ENCODE results near the gene PEAK1.

Gene PEAK1

DNA sequence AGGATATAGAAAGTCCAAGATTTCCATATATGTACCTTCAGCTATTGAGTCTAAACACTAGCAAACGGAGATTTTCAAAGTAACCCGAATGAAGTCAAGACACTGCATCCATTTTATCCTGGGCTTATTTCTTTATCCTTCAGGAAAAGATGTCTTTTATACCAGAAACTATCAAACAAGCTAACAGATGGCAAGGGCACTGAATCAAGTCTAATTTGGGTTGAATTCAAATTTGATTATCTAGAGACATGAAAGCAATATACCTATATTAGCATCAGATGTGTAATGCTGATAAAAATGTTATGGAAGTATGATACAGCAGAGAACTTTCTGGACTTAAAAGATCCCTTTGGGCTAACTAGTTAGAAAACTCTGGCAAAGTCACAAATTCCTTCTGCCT, 210.7 kb downstream of the PEAK1 start:
- no peak overlapping the region for H3K18ac ChIP-seq (ENCODE audit: low read length)
- no peak overlapping the region for H4K12ac ChIP-seq (ENCODE audit: low read depth, low read length)
- H3K4me3 ChIP-seq (ENCODE audit: low read depth, low read length) = no peak overlapping the region
- no peak overlapping the region for H4K91ac ChIP-seq (ENCODE audit: low read depth, low read length)
- no peak overlapping the region for H3K9ac ChIP-seq (ENCODE audit: low read length)
- no peak overlapping the region for H3K14ac ChIP-seq (ENCODE audit: low read length)
- no peak overlapping the region for H2BK12ac ChIP-seq (ENCODE audit: low read length)
- no peak for DNase-seq
- H3K79me1 ChIP-seq (ENCODE audit: low read length) = no peaks in the 10 kb centered on the region
- H4K8ac ChIP-seq (ENCODE audit: low read depth, low read length) = no peak overlapping the region
- no peak overlapping the region for H2BK5ac ChIP-seq (ENCODE audit: low read depth, low read length, poor library complexity)
- no peaks in the 10 kb centered on the region for H3K9me3 ChIP-seq (ENCODE audit: insufficient read depth, low read depth, low read length)
- no peak overlapping the region for H2BK120ac ChIP-seq (ENCODE audit: insufficient read depth, low read length, poor library complexity)
- no peaks in the 10 kb centered on the region for H3K27me3 ChIP-seq (ENCODE audit: insufficient read depth, low read length)
- no peak overlapping the region for H3K27ac ChIP-seq (ENCODE audit: low read depth, low read length)
- H3K4me2 ChIP-seq (ENCODE audit: low read length) = no peak overlapping the region
- H2AFZ ChIP-seq (ENCODE audit: insufficient read depth, low read length, poor library complexity) = no peak overlapping the region
- H3K4me1 ChIP-seq (ENCODE audit: control insufficient read depth in 1 of 2, insufficient read depth in 2 of 2, low read length in 2 of 2) = no peaks in the 10 kb centered on the region
- no CpG with 5 or more reads among the region's 2 CpGs for WGBS (ENCODE audit: extremely low coverage, insufficient coverage, insufficient read length)
- no peak overlapping the region for H2AK5ac ChIP-seq (ENCODE audit: low read length)
- no peaks in the 10 kb centered on the region for H3K36me3 ChIP-seq (ENCODE audit: control insufficient read depth in 1 of 2, insufficient read depth in 2 of 2, low read length in 2 of 2)
- H3K79me2 ChIP-seq (ENCODE audit: control insufficient read depth, insufficient read depth, low read length, poor library complexity) = no peaks in the 10 kb centered on the region
- no peak overlapping the region for H3K23ac ChIP-seq (ENCODE audit: low read length)
- H3K4ac ChIP-seq (ENCODE audit: low read depth, low read length) = no peak overlapping the region

DNA sequence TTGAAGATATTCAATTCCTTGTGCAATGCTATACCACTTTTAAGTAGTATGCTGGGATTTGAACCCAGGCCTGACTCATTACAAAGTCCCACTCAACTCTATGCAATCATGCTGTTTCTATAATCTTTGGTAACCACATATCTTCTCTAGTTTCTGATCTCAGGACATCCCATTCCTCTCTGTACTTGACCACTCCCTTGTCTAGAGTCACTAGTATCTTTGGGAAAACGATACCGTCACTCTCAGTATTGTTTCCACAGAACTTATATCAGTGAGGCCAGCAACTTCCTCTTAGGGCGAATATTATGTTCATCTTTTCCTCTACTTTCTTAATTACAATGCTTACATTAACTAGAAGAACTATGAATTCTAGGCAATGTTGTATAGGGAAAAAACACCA, 211.7 kb downstream of the PEAK1 start:
- Histone ChIP-seq H3K9ac (ENCODE audit: low read length) (no peak overlapping the region), H2AFZ (ENCODE audit: insufficient read depth, low read length, poor library complexity) (no peak overlapping the region), H2AK5ac (ENCODE audit: low read length) (no peak overlapping the region), H3K4me3 (ENCODE audit: low read depth, low read length) (no peak overlapping the region), H3K9me3 (ENCODE audit: insufficient read depth, low read depth, low read length) (no peaks in the 10 kb centered on the region), H4K8ac (ENCODE audit: low read depth, low read length) (no peak overlapping the region), H3K79me1 (ENCODE audit: low read length) (no peaks in the 10 kb centered on the region), H3K79me2 (ENCODE audit: control insufficient read depth, insufficient read depth, low read length, poor library complexity) (no peaks in the 10 kb centered on the region), H3K4me2 (ENCODE audit: low read length) (no peak overlapping the region), H2BK12ac (ENCODE audit: low read length) (no peak overlapping the region), H3K23ac (ENCODE audit: low read length) (no peak overlapping the region), H4K91ac (ENCODE audit: low read depth, low read length) (no peak overlapping the region), H3K4ac (ENCODE audit: low read depth, low read length) (no peak overlapping the region), H2BK5ac (ENCODE audit: low read depth, low read length, poor library complexity) (no peak overlapping the region), H3K18ac (ENCODE audit: low read length) (no peak overlapping the region), H3K27ac (ENCODE audit: low read depth, low read length) (no peak overlapping the region), H2BK120ac (ENCODE audit: insufficient read depth, low read length, poor library complexity) (no peak overlapping the region), H3K36me3 (ENCODE audit: control insufficient read depth in 1 of 2, insufficient read depth in 2 of 2, low read length in 2 of 2) (no peaks in the 10 kb centered on the region), H3K14ac (ENCODE audit: low read length) (no peak overlapping the region), H3K4me1 (ENCODE audit: control insufficient read depth in 1 of 2, insufficient read depth in 2 of 2, low read length in 2 of 2) (no peaks in the 10 kb centered on the region), H4K12ac (ENCODE audit: low read depth, low read length) (no peak overlapping the region), H3K27me3 (ENCODE audit: insufficient read depth, low read length) (no peaks in the 10 kb centered on the region)
- DNase-seq = no peak
- no CpG with 5 or more reads among the region's 3 CpGs for WGBS (ENCODE audit: extremely low coverage, insufficient coverage, insufficient read length)

- no peak overlapping the region for H3K23ac ChIP-seq (ENCODE audit: low read length)
- no peak overlapping the region for H4K12ac ChIP-seq (ENCODE audit: low read depth, low read length)
- H3K36me3 ChIP-seq (ENCODE audit: control insufficient read depth in 1 of 2, insufficient read depth in 2 of 2, low read length in 2 of 2) = no peaks in the 10 kb centered on the region
- no peak overlapping the region for H2BK120ac ChIP-seq (ENCODE audit: insufficient read depth, low read length, poor library complexity)
- no peak overlapping the region for H4K8ac ChIP-seq (ENCODE audit: low read depth, low read length)
- H3K79me2 ChIP-seq (ENCODE audit: control insufficient read depth, insufficient read depth, low read length, poor library complexity) = no peaks in the 10 kb centered on the region
- no peaks in the 10 kb centered on the region for H3K79me1 ChIP-seq (ENCODE audit: low read length)
- no peak overlapping the region for H2AK5ac ChIP-seq (ENCODE audit: low read length)
- no peak overlapping the region for H2BK5ac ChIP-seq (ENCODE audit: low read depth, low read length, poor library complexity)
- H3K27ac ChIP-seq (ENCODE audit: low read depth, low read length) = no peak overlapping the region
- no peak for DNase-seq
- no peak overlapping the region for H4K91ac ChIP-seq (ENCODE audit: low read depth, low read length)
- no peaks in the 10 kb centered on the region for H3K4me1 ChIP-seq (ENCODE audit: control insufficient read depth in 1 of 2, insufficient read depth in 2 of 2, low read length in 2 of 2)
- H3K27me3 ChIP-seq (ENCODE audit: insufficient read depth, low read length) = no peaks in the 10 kb centered on the region
- no peak overlapping the region for H2AFZ ChIP-seq (ENCODE audit: insufficient read depth, low read length, poor library complexity)
- no peaks in the 10 kb centered on the region for H3K9me3 ChIP-seq (ENCODE audit: insufficient read depth, low read depth, low read length)
- no peak overlapping the region for H2BK12ac ChIP-seq (ENCODE audit: low read length)
- H3K4ac ChIP-seq (ENCODE audit: low read depth, low read length) = no peak overlapping the region
- no peak overlapping the region for H3K14ac ChIP-seq (ENCODE audit: low read length)
- no peak overlapping the region for H3K4me2 ChIP-seq (ENCODE audit: low read length)
- H3K4me3 ChIP-seq (ENCODE audit: low read depth, low read length) = no peak overlapping the region
- H3K18ac ChIP-seq (ENCODE audit: low read length) = no peak overlapping the region
- H3K9ac ChIP-seq (ENCODE audit: low read length) = no peak overlapping the region
Observed at GRCh38 chr15:77201665-77202064, 218.2 kb downstream of the PEAK1 start.

DNA sequence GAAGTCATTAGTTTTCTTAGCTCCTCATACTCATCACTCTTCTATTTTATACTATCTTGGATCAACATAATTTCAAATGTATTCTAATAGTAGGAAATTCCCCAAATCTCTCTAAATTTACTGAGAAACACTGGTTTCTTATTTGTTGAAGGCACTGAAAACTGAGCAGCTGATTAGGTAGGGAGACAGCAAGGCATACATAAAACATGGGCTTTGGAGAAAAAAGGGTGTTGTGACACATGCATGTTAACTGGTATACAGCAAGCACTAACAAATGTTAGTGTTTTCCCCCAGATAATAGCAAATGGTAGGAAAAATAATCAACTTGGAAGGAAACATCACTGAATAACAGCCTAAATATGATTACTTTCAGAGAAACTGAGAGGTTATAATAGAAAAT, 223.5 kb downstream of the PEAK1 start:
- Histone ChIP-seq H3K14ac (ENCODE audit: low read length) (no peak overlapping the region), H3K79me2 (ENCODE audit: control insufficient read depth, insufficient read depth, low read length, poor library complexity) (no peaks in the 10 kb centered on the region), H3K23ac (ENCODE audit: low read length) (no peak overlapping the region), H3K79me1 (ENCODE audit: low read length) (no peaks in the 10 kb centered on the region), H2AFZ (ENCODE audit: insufficient read depth, low read length, poor library complexity) (no peak overlapping the region), H3K4me2 (ENCODE audit: low read length) (no peak overlapping the region), H2BK5ac (ENCODE audit: low read depth, low read length, poor library complexity) (no peak overlapping the region), H3K4me3 (ENCODE audit: low read depth, low read length) (no peak overlapping the region), H3K18ac (ENCODE audit: low read length) (no peak overlapping the region), H4K91ac (ENCODE audit: low read depth, low read length) (no peak overlapping the region), H2BK12ac (ENCODE audit: low read length) (no peak overlapping the region), H3K9ac (ENCODE audit: low read length) (no peak overlapping the region), H3K4me1 (ENCODE audit: control insufficient read depth in 1 of 2, insufficient read depth in 2 of 2, low read length in 2 of 2) (no peaks in the 10 kb centered on the region), H3K27me3 (ENCODE audit: insufficient read depth, low read length) (no peaks in the 10 kb centered on the region), H3K36me3 (ENCODE audit: control insufficient read depth in 1 of 2, insufficient read depth in 2 of 2, low read length in 2 of 2) (no peaks in the 10 kb centered on the region), H3K27ac (ENCODE audit: low read depth, low read length) (no peak overlapping the region), H2BK120ac (ENCODE audit: insufficient read depth, low read length, poor library complexity) (no peak overlapping the region), H4K12ac (ENCODE audit: low read depth, low read length) (no peak overlapping the region), H3K4ac (ENCODE audit: low read depth, low read length) (no peak overlapping the region), H4K8ac (ENCODE audit: low read depth, low read length) (no peak overlapping the region), H3K9me3 (ENCODE audit: insufficient read depth, low read depth, low read length) (no peaks in the 10 kb centered on the region), H2AK5ac (ENCODE audit: low read length) (no peak overlapping the region)
- no peak for DNase-seq

GRCh38 chr15:77195586-77195985, 224.3 kb downstream of the PEAK1 start:
- DNase-seq = no peak
- WGBS (ENCODE audit: extremely low coverage, insufficient coverage, insufficient read length) = no CpG with 5 or more reads among the region's 3 CpGs

More at GRCh38 chr15:77195586-77195985, 224.3 kb downstream of the PEAK1 start:
- H4K12ac ChIP-seq (ENCODE audit: low read depth, low read length) = no peak overlapping the region
- no peak overlapping the region for H4K8ac ChIP-seq (ENCODE audit: low read depth, low read length)
- H2BK120ac ChIP-seq (ENCODE audit: insufficient read depth, low read length, poor library complexity) = no peak overlapping the region
- no peaks in the 10 kb centered on the region for H3K9me3 ChIP-seq (ENCODE audit: insufficient read depth, low read depth, low read length)
- H3K4ac ChIP-seq (ENCODE audit: low read depth, low read length) = no peak overlapping the region
- no peak overlapping the region for H3K27ac ChIP-seq (ENCODE audit: low read depth, low read length)
- no peak overlapping the region for H3K4me3 ChIP-seq (ENCODE audit: low read depth, low read length)
- no peak overlapping the region for H3K23ac ChIP-seq (ENCODE audit: low read length)
- H3K9ac ChIP-seq (ENCODE audit: low read length) = no peak overlapping the region
- H2BK5ac ChIP-seq (ENCODE audit: low read depth, low read length, poor library complexity) = no peak overlapping the region
- no peak overlapping the region for H4K91ac ChIP-seq (ENCODE audit: low read depth, low read length)
- H2AK5ac ChIP-seq (ENCODE audit: low read length) = no peak overlapping the region
- no peak overlapping the region for H2BK12ac ChIP-seq (ENCODE audit: low read length)
- H3K27me3 ChIP-seq (ENCODE audit: insufficient read depth, low read length) = no peaks in the 10 kb centered on the region
- H3K4me1 ChIP-seq (ENCODE audit: control insufficient read depth in 1 of 2, insufficient read depth in 2 of 2, low read length in 2 of 2) = no peaks in the 10 kb centered on the region
- no peaks in the 10 kb centered on the region for H3K79me2 ChIP-seq (ENCODE audit: control insufficient read depth, insufficient read depth, low read length, poor library complexity)
- H2AFZ ChIP-seq (ENCODE audit: insufficient read depth, low read length, poor library complexity) = no peak overlapping the region
- no peaks in the 10 kb centered on the region for H3K36me3 ChIP-seq (ENCODE audit: control insufficient read depth in 1 of 2, insufficient read depth in 2 of 2, low read length in 2 of 2)
- H3K4me2 ChIP-seq (ENCODE audit: low read length) = no peak overlapping the region
- H3K14ac ChIP-seq (ENCODE audit: low read length) = no peak overlapping the region
- no peaks in the 10 kb centered on the region for H3K79me1 ChIP-seq (ENCODE audit: low read length)
- no peak overlapping the region for H3K18ac ChIP-seq (ENCODE audit: low read length)

Data from trophoblast cell (in vitro differentiated cells and primary cell).